Activated CD4-positive, alpha-beta T cell treated with anti-CD3 and anti-CD28 coated beads for 4 hours (primary cell): ENCODE measurements around the gene BTLA.
"Not testable (repeated sequence)": the region's sequence is repeated elsewhere in the genome, so short reads cannot be mapped to it uniquely, and the experiment has no call there.

Source experiments
- DNase-seq, 2 donors: peaks; one replicate each; pipeline ENCODE4 v3.0.0-alpha.2; 2020

Gene BTLA

GRCh38 chr3:112489674-112490479, 9.4 kb downstream of the BTLA start:
- DNase-seq, result no peak

- DNase-seq, result no peak
Measured at GRCh38 chr3:112486811-112487505, 12.3 kb downstream of the BTLA start.

GRCh38 chr3:112484352-112484751, 14.9 kb downstream of the BTLA start:
- no peak for DNase-seq

- DNase-seq, result no peak
Measured at GRCh38 chr3:112482675-112483074, 16.6 kb downstream of the BTLA start.

- no peak for DNase-seq
Measured at GRCh38 chr3:112481302-112481721, 18.0 kb downstream of the BTLA start.

- DNase-seq, result no peak
Measured at GRCh38 chr3:112477891-112478290, 21.4 kb downstream of the BTLA start.

GRCh38 chr3:112476346-112476745, 22.9 kb downstream of the BTLA start:
- no peak for DNase-seq

GRCh38 chr3:112474796-112475195, 24.5 kb downstream of the BTLA start:
- DNase-seq, result no peak

GRCh38 chr3:112472691-112473090, 26.6 kb downstream of the BTLA start:
- DNase-seq, result no peak

- no peak for DNase-seq
Measured at GRCh38 chr3:112471596-112472325, 27.5 kb downstream of the BTLA start.

- no peak for DNase-seq
Measured at GRCh38 chr3:112470788-112471187, 28.5 kb downstream of the BTLA start.

GRCh38 chr3:112469671-112470070, 29.6 kb downstream of the BTLA start:
- DNase-seq, result no peak

GRCh38 chr3:112467539-112467938, 31.7 kb downstream of the BTLA start:
- DNase-seq, result no peak

- DNase-seq, result no peak
Measured at GRCh38 chr3:112466020-112466419, 33.3 kb downstream of the BTLA start.

- DNase-seq, result no peak
Measured at GRCh38 chr3:112464264-112464663, 35.0 kb downstream of the BTLA start.

- DNase-seq, result no peak
Measured at GRCh38 chr3:112463250-112463649, 36.0 kb downstream of the BTLA start.

GRCh38 chr3:112461787-112462186, 37.5 kb downstream of the BTLA start:
- not testable (repeated sequence) for DNase-seq

GRCh38 chr3:112460519-112461195, 38.6 kb downstream of the BTLA start:
- no peak for DNase-seq

- no peak for DNase-seq
Measured at GRCh38 chr3:112459750-112460149, 39.5 kb downstream of the BTLA start.

GRCh38 chr3:112456147-112456546, 43.1 kb downstream of the BTLA start:
- no peak for DNase-seq

GRCh38 chr3:112448939-112449338, 50.3 kb downstream of the BTLA start:
- no peak for DNase-seq

GRCh38 chr3:112446343-112446742, 52.9 kb downstream of the BTLA start:
- DNase-seq, result no peak

- DNase-seq, result no peak
Measured at GRCh38 chr3:112445839-112446238, 53.4 kb downstream of the BTLA start.
